PC-9 (cell line): ENCODE measurements around the gene ZNF354C. TPM values are rescaled to one million over a fixed set of nuclear protein-coding genes. Genes with fewer than 3 reads are reported as not detected.
A peak's percentile ranks its signal among the peaks of the same experiment; 100 is the strongest.

Experiments used
- BruUV-seq: library from RNA; stranded (reverse); fragments of 400-500 nt; replicated peaks from 2 replicates; lab custom pipeline; 2021; lab: Mats Ljungman, UMichigan
- CTCF ChIA-PET: fragments of 300-600 bp; sonication (Branson Sonifier 250); formaldehyde crosslinking; loops from one replicate; lab custom pipeline; 2022; ENCODE audit warnings: antibody characterized with exemption; lab: Charles Lee
- POLR2A ChIA-PET: fragments of 300-600 bp; sonication (Branson Sonifier 250); formaldehyde crosslinking; loops from one replicate; lab custom pipeline; 2022; ENCODE audit warnings: antibody characterized with exemption; ENCODE audit not compliant: unreplicated experiment; lab: Charles Lee
- DNase-seq, 2 experiments: peaks; one replicate each; pipeline versions ENCODE4 v3.0.0 to v3.0.0-alpha.2; 2015 to 2022; ENCODE audit warnings: mixed read lengths in 1 of 2
- H2AFZ ChIP-seq: fragments of 200-600 bp; sonication (generic); 2 replicates; pipeline ENCODE4 v1.8.1; 2017; ENCODE audit warnings: antibody characterized with exemption
- H3F3A ChIP-seq: fragments of 200-600 bp; sonication (generic); 2 replicates; pipeline ENCODE4 v1.8.1; 2017; ENCODE audit warnings: antibody characterized with exemption, mild to moderate bottlenecking, low read depth; ENCODE audit not compliant: insufficient read depth
- H3K27ac ChIP-seq: fragments of 200-600 bp; sonication (generic); 2 replicates; pipeline ENCODE4 v1.6.1; 2016; ENCODE audit warnings: mixed run types
- H3K27me3 ChIP-seq: fragments of 200-600 bp; sonication (generic); 2 replicates; pipeline ENCODE4 v1.6.1; 2016; ENCODE audit warnings: low read depth, mixed run types; ENCODE audit not compliant: insufficient read depth
- H3K36me3 ChIP-seq: fragments of 200-600 bp; sonication (generic); 2 replicates; pipeline ENCODE4 v1.6.1; 2016; ENCODE audit warnings: low read depth, mixed run types
- H3K4me1 ChIP-seq: fragments of 200-600 bp; sonication (generic); replicated peaks from 2 replicates; pipeline ENCODE4 v1.6.1; 2016; ENCODE audit warnings: mixed run types; ENCODE audit not compliant: insufficient read depth
- H3K4me2 ChIP-seq: fragments of 200-600 bp; sonication (generic); 2 replicates; pipeline ENCODE4 v1.6.1; 2017; ENCODE audit warnings: mixed run types
- H3K4me3 ChIP-seq: fragments of 200-600 bp; sonication (generic); 2 replicates; pipeline ENCODE4 v1.6.1; 2016; ENCODE audit warnings: mixed run types
- H3K79me2 ChIP-seq: fragments of 200-600 bp; sonication (generic); 2 replicates; pipeline ENCODE4 v1.6.1; 2017; ENCODE audit warnings: low read depth, mixed run types
- H3K9me2 ChIP-seq: fragments of 200-600 bp; sonication (generic); 2 replicates; pipeline ENCODE4 v1.8.1; 2017; ENCODE audit warnings: mild to moderate bottlenecking; ENCODE audit not compliant: insufficient read depth
- H3K9me3 ChIP-seq: fragments of 200-600 bp; sonication (generic); 2 replicates; pipeline ENCODE4 v1.8.1; 2016; ENCODE audit warnings: low read depth; ENCODE audit not compliant: insufficient read depth
- H4K20me1 ChIP-seq: fragments of 200-600 bp; sonication (generic); 2 replicates; pipeline ENCODE4 v1.8.1; 2017; ENCODE audit not compliant: insufficient read depth
- CTCF ChIP-seq: fragments of 200-600 bp; sonication (generic); conservative IDR thresholded peaks from 2 replicates; pipeline ENCODE4 v1.6.1; 2017; ENCODE audit warnings: mixed run types, antibody characterized with exemption, mild to moderate bottlenecking, moderate library complexity
- EZH2 ChIP-seq: fragments of 200-600 bp; sonication (generic); IDR thresholded peaks from 2 replicates; pipeline ENCODE4 v1.8.0; 2017; ENCODE audit warnings: antibody characterized with exemption, low read depth
- intact Hi-C: fragments of 100-400 bp; cut with micrococcal nuclease; formaldehyde crosslinking; loops from one replicate; pipeline ENCODE4 v1.10.0; 2022; ENCODE audit not compliant: unreplicated experiment
- total RNA-seq: library from RNA; stranded (reverse); gene quantifications from 2 replicates; pipeline ENCODE4 v1.2.3, GENCODE V29; 2021

Gene ZNF354C
- total RNA-seq, 1 experiment from 2014 or later, result 2.5 TPM

GRCh38 chr5:179055841-179056240, 4.3 kb upstream of the ZNF354C start:
- CTCF ChIA-PET, result no interaction called here

GRCh38 chr5:179061025-179061424, 852 bp downstream of the ZNF354C start:
- H3F3A ChIP-seq, result no peaks in the 10 kb centered on the region
- POLR2A ChIA-PET, result no interaction called here
- no peak overlapping the region for H3K27ac ChIP-seq
- H3K79me2 ChIP-seq, result no peaks in the 10 kb centered on the region
- no peak for DNase-seq
- H3K4me1 ChIP-seq, result 0 out of 2 replicates have a peak, but pooled peaks cover 6% of the 10 kb centered on the region
- no peak for TF ChIP-seq CTCF
- no peak for TF ChIP-seq EZH2
- no TSS peak for BruUV-seq
- intact Hi-C loops, result loop anchor here (5.0 kb wide), 1 partner anchor 329 kb away; the partner anchor contains the start of gene ZNF354A
- 0 out of 2 replicates have a peak, but pooled peaks cover 4% of the 10 kb centered on the region for H3K36me3 ChIP-seq
- CTCF ChIA-PET, result no interaction called here
- H3K9me2 ChIP-seq, result no peaks in the 10 kb centered on the region
- peaks cover 8% of the 10 kb centered on the region for H3K9me3 ChIP-seq
- peak overlapping the region; percentile 82 for H3K4me2 ChIP-seq
- no peaks in the 10 kb centered on the region for H4K20me1 ChIP-seq
- H2AFZ ChIP-seq, result peak overlapping the region; percentile 90
- H3K27me3 ChIP-seq, result no peaks in the 10 kb centered on the region
- H3K4me3 ChIP-seq, result peak overlapping the region; percentile 69

More at GRCh38 chr5:179055841-179056240, 4.3 kb upstream of the ZNF354C start:
- no TSS peak for BruUV-seq
- H3K9me3 ChIP-seq, result peaks cover 10% of the 10 kb centered on the region
- POLR2A ChIA-PET, result no interaction called here
- H3K79me2 ChIP-seq, result no peaks in the 10 kb centered on the region
- H3K4me1 ChIP-seq, result peaks cover 24% of the 10 kb centered on the region
- intact Hi-C loops, result no loop called here
- H2AFZ ChIP-seq, result no peak overlapping the region
- no peaks in the 10 kb centered on the region; the same call in 1 of the 2 replicates for H3K27me3 ChIP-seq
- no peak for DNase-seq
- no peaks in the 10 kb centered on the region for H3K9me2 ChIP-seq
- no peak overlapping the region for H3K4me3 ChIP-seq
- H3K36me3 ChIP-seq, result no peaks in the 10 kb centered on the region
- TF ChIP-seq CTCF (no peak), EZH2 (no peak)
- no peaks in the 10 kb centered on the region for H4K20me1 ChIP-seq
- H3K4me2 ChIP-seq, result no peak overlapping the region
- H3K27ac ChIP-seq, result no peak overlapping the region
- no peaks in the 10 kb centered on the region for H3F3A ChIP-seq

- POLR2A ChIA-PET, result no interaction called here
- no peaks in the 10 kb centered on the region for H3K79me2 ChIP-seq
- CTCF ChIA-PET, result no interaction called here
- H3K36me3 ChIP-seq, result 0 out of 2 replicates have a peak, but pooled peaks cover 4% of the 10 kb centered on the region
- no peak overlapping the region for H2AFZ ChIP-seq
- H3K9me2 ChIP-seq, result no peaks in the 10 kb centered on the region
- no peaks in the 10 kb centered on the region for H4K20me1 ChIP-seq
- no peaks in the 10 kb centered on the region for H3K4me1 ChIP-seq
- no peak for DNase-seq
- BruUV-seq, result no TSS peak
- TF ChIP-seq CTCF (no peak), EZH2 (no peak)
- H3K27ac ChIP-seq, result no peak overlapping the region
- H3K27me3 ChIP-seq, result no peaks in the 10 kb centered on the region
- no peak overlapping the region for H3K4me2 ChIP-seq
- H3K4me3 ChIP-seq, result no peak overlapping the region
- no peaks in the 10 kb centered on the region for H3F3A ChIP-seq
- intact Hi-C loops, result no loop called here
- H3K9me3 ChIP-seq, result peaks cover 35% of the 10 kb centered on the region
Observed at GRCh38 chr5:179065703-179066102, 5.5 kb downstream of the ZNF354C start.
